ENCODE data around the gene PLAC1. TPM values are rescaled to one million over a fixed set of nuclear protein-coding genes. Genes with fewer than 3 reads are reported as not detected.
A peak's percentile ranks its signal among the peaks of the same experiment; 100 is the strongest.

PLAC1 gene
- total RNA-seq, 2 experiments from 2014 or later: not detected

DNA sequence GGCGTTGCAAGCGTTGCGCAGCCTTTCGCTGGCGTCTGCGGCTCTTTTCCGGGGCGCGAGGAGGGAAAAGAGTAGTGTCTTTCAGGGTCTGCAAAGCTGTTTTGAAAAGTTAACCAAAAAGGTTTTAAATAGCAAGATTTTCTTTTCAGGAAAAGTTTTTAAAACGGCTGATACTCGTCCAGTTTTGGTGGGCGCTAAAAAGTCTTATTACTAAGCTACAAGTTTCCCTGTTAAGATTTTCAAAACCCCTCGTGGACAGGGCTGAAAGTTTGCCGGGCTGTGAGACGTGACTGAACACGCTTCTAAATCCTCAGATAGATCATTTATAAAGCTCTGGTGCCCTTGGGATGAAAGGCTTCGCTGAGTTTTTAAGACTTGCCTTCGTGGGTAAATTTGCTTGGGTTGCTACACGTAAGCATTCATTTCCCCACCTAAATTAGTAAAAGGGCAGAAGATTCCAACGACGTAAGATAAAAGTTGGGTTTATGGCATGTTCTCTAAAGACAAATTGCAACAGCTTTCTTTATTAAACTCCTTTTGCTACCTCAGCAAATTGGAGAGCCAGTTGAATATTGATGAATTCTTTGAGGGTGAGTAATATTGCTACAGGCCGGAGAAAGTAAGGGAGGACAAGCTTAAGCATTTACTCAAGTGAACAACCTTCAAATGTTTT is 106.8 kb downstream of the PLAC1 start:
- no peak for DNase-seq
- no peak overlapping the region for H3K27ac Mint-ChIP-seq
- peaks cover 26% of the 10 kb centered on the region for H3K4me1 Mint-ChIP-seq
- POLR2A ChIA-PET: no interaction called here
- H3K9me3 Mint-ChIP-seq: no peaks in the 10 kb centered on the region
- H3K4me3 Mint-ChIP-seq: peak overlapping the region; percentile 47
- H3K27me3 Mint-ChIP-seq: peaks cover 59% of the 10 kb centered on the region
- CTCF ChIA-PET: no interaction called here
- H3K36me3 Mint-ChIP-seq (ENCODE audit: low read depth): no peaks in the 10 kb centered on the region

DNA sequence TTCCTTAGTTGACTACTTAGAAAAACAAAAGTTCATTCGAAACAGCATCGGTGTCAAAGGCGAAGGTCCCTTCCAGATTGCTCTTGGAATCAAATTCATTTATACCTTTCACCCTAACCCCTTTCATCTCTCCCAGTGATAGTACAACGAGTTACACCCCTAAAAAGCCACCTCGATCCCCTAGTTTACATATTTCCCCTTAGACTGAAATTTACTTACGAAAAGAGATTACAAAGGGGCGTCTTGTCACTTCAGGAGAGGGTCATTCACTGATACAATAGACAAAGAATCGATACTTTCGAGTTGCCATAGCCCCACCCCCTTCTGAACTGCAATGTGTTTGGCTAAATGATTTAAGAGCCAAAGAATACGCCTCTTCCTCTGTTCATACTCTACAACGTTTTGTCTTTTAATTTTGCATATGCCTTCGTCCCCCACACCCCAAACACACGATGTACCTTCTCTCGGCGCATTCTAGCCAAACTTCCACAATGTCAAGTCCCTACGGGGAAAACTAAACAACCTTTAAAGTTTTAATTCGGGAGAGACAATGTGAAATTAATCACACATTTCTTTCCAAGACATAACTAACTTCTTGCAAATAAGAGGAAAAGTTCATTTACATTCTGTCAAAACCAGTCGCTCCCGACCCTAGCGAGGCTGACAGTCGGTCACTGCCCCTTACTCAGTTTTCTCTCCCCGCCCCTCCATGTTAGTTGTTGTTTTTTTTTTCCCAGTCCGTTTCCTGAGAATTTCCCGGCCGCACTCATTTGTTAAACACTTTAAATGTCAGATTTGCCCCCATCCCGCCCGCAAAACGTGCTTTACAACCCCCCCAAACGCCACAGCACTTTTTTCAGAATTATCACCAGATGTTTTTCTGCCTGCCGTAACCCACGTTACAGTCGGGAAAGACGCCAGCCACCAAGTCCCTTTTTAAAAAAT is 109.7 kb downstream of the PLAC1 start:
- H3K4me3 Mint-ChIP-seq: peak overlapping the region; percentile 84
- POLR2A ChIA-PET: no interaction called here
- DNase-seq: peak; percentile 30
- peaks cover 43% of the 10 kb centered on the region for H3K27me3 Mint-ChIP-seq
- no peaks in the 10 kb centered on the region for H3K9me3 Mint-ChIP-seq
- H3K4me1 Mint-ChIP-seq: peaks cover 21% of the 10 kb centered on the region
- CTCF ChIA-PET: no interaction called here
- H3K36me3 Mint-ChIP-seq (ENCODE audit: low read depth): peaks cover 5% of the 10 kb centered on the region
- H3K27ac Mint-ChIP-seq: peak overlapping the region; percentile 96

DNA sequence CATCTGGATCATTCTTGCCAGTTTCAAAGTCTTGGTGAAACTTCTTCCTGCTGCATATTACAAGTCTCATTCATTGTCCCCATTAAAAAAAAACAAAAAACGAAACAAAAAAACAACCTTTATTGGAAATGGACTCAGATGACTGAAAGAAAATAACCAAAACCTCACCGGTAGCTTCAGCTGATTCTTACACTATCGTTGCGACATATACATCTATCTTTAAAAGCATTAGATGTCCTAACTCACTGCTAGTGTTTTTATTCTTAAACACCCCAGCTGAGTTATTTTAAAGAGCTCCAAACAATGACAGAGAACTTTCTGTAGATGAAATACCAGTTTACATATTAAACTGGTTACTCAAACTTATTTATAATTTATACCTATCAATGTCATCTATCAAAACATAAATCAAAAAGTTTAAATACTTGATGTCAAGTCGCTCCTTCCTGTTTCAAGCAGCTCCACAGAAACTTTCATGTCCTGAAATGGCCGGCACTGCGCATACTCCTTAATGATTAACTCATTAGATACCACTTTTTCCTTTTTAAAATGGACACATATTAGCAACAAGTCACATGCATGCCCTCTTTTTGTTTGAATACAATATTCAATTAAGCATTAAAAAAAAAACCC is 111.1 kb downstream of the PLAC1 start:
- ChIA-PET POLR2A (no interaction called here), CTCF (no interaction called here)
- Mint-ChIP-seq H3K4me1 (peaks cover 31% of the 10 kb centered on the region), H3K27ac (no peak overlapping the region), H3K36me3 (ENCODE audit: low read depth) (peaks cover 5% of the 10 kb centered on the region), H3K27me3 (peaks cover 36% of the 10 kb centered on the region), H3K9me3 (no peaks in the 10 kb centered on the region), H3K4me3 (no peak overlapping the region)
- DNase-seq: no peak

DNA sequence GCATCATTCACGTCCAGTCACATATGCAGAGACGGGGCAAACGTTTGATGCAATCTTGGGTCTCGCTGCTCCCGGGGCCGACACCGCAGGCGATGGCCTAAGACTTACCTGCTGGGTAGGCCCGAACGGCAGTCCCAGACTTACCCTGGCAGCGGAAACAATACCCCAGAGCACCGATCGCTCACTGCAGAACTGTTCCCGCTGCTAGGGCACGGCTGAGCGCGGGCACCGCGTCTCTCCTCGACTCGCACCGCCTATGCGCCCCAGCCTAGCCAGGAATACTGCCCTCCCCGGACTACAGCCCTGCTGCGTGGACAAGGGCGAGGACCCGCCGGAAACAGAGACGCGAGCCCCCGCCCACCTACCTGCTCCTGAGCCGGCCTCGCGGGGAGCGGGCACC is 112.1 kb downstream of the PLAC1 start:
- Mint-ChIP-seq H3K4me1 (peaks cover 31% of the 10 kb centered on the region), H3K27me3 (peaks cover 32% of the 10 kb centered on the region), H3K27ac (no peak overlapping the region), H3K9me3 (no peaks in the 10 kb centered on the region), H3K4me3 (no peak overlapping the region), H3K36me3 (ENCODE audit: low read depth) (peaks cover 5% of the 10 kb centered on the region)
- ChIA-PET CTCF (no interaction called here), POLR2A (no interaction called here)
- no peak for DNase-seq

DNA sequence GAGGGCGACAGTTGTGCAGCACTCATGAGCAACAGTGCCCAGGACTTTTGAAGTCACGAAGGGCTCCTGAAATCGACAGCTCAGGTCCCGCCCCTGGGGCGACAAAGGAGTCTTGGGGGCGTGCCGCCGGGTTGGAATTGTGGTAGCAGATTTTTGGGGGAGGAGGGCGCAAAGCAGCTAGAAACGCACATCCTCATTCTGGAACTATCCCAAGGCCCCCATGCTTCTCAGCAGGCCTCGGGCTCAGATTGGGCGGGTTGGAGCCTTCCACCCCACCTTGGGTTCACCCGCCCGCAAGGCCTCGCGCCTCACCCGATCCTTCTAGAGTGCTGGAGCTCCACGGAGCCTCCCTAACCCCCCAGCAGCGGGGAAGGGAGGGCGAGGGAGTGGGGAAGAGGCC is 112.8 kb downstream of the PLAC1 start:
- ChIA-PET POLR2A (no interaction called here), CTCF (no interaction called here)
- DNase-seq: no peak
- H3K9me3 Mint-ChIP-seq: no peaks in the 10 kb centered on the region
- H3K4me1 Mint-ChIP-seq: peaks cover 30% of the 10 kb centered on the region
- no peak overlapping the region for H3K4me3 Mint-ChIP-seq
- no peak overlapping the region for H3K27ac Mint-ChIP-seq
- peaks cover 5% of the 10 kb centered on the region for H3K36me3 Mint-ChIP-seq (ENCODE audit: low read depth)
- peaks cover 29% of the 10 kb centered on the region for H3K27me3 Mint-ChIP-seq

DNA sequence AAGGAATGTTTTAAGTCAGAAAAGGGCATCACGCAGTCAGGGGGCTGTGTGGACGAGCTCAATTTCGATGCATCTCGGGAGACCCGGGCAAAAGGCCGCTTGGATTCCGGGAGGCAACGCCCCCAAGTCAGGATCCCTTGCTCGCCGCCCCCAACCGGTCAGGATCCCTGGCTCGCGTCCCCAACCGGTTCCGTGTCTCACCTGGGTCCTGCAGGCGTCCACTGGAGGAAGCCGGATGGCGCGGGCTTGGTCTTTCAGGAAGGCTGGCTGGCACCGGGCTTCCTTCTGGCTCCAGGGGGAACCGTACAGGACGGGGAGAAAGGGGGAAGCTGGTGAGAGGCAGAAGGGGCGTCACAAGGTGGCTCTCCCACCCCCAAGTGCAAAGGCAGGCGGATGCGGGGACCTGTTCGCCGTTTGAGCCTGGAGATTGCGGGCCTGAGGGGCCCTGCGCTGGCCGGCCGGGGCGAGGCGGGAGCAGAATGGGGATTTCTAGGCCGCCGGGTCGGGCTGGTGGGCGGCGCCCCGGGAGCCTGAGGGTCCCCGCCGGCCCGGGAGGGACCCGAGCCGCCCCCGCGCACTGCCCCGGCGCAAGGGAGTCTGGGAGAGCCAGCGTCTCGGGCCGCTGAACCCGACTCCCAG is 113.6 kb downstream of the PLAC1 start:
- Mint-ChIP-seq H3K9me3 (no peaks in the 10 kb centered on the region), H3K4me1 (peaks cover 25% of the 10 kb centered on the region), H3K4me3 (no peak overlapping the region), H3K27ac (no peak overlapping the region), H3K27me3 (peaks cover 25% of the 10 kb centered on the region), H3K36me3 (ENCODE audit: low read depth) (peaks cover 5% of the 10 kb centered on the region)
- no peak for DNase-seq
- POLR2A ChIA-PET: no interaction called here
- CTCF ChIA-PET: no interaction called here

DNA sequence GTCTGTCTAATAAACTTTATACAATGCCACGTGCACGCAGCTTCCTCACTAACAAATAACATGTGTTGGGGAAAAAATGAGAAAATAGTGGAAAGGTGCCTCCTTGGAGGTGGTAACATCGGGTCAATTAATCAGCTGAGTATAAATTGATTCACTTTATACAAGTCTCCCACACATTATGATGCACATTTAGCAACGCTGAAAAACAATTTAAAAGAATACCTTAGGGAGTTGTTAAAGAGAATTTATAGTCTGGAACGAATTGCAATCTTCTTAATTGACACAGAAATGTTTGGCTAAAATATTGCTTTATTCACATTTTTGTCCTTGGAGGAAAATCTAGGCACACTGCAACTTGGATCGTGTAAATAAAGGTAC is 114.1 kb downstream of the PLAC1 start:
- H3K4me3 Mint-ChIP-seq: no peak overlapping the region
- H3K36me3 Mint-ChIP-seq (ENCODE audit: low read depth): peaks cover 5% of the 10 kb centered on the region
- H3K27ac Mint-ChIP-seq: no peak overlapping the region
- ChIA-PET CTCF (no interaction called here), POLR2A (no interaction called here)
- H3K27me3 Mint-ChIP-seq: peaks cover 25% of the 10 kb centered on the region
- H3K4me1 Mint-ChIP-seq: peaks cover 25% of the 10 kb centered on the region
- no peak for DNase-seq
- no peaks in the 10 kb centered on the region for H3K9me3 Mint-ChIP-seq

DNA sequence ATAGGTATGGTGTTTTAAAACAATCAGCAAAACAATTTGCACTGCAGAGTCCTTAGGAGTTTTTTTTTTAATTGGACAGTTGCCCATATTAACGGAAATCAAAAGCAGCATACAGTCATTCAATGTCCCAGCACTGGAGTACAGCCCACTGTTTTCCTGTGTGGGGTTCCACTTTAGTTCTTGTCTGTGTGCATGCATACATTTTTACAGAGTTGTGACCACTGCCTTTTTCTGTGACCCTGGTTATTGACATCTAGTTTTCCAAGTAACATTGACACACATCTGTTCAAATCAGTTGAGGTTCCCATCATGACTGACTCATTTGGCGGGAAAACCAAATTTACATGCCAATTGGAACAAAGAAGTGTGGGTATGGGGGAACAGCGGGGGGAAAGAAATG is 115.0 kb downstream of the PLAC1 start:
- Mint-ChIP-seq H3K36me3 (ENCODE audit: low read depth) (peaks cover 5% of the 10 kb centered on the region), H3K4me1 (peaks cover 17% of the 10 kb centered on the region), H3K4me3 (no peak overlapping the region), H3K9me3 (no peaks in the 10 kb centered on the region), H3K27ac (no peak overlapping the region), H3K27me3 (peaks cover 19% of the 10 kb centered on the region)
- ChIA-PET CTCF (no interaction called here), POLR2A (no interaction called here)
- no peak for DNase-seq

DNA sequence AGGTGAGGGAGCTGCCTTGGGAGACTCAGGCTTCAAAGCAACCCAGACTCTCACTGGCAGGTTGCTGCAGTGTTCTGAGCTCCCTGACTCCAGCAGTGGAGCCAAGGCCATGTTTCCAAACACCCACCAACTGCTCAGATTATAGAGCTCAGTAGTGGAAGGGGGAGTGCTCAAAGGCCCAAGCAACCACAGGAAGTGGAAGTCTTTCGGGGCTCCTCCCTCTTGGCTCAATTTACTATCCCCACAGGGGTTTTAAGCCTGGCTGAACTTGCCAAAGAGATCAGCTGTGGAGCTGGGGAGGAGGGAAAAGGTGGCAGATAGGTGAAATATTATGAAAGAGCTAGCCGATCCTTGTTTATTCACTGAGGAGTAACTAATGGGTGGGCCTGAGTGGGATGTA is 115.8 kb downstream of the PLAC1 start:
- H3K9me3 Mint-ChIP-seq: no peaks in the 10 kb centered on the region
- H3K27ac Mint-ChIP-seq: no peak overlapping the region
- H3K27me3 Mint-ChIP-seq: peaks cover 13% of the 10 kb centered on the region
- peaks cover 12% of the 10 kb centered on the region for H3K4me1 Mint-ChIP-seq
- CTCF ChIA-PET: interaction anchor here (0.5 kb wide), 1 partner anchor 261 kb away, joined by 3 read pairs; no protein-coding TSS in a partner anchor
- POLR2A ChIA-PET: no interaction called here
- no peak overlapping the region for H3K4me3 Mint-ChIP-seq
- peaks cover 5% of the 10 kb centered on the region for H3K36me3 Mint-ChIP-seq (ENCODE audit: low read depth)
- no peak for DNase-seq

DNA sequence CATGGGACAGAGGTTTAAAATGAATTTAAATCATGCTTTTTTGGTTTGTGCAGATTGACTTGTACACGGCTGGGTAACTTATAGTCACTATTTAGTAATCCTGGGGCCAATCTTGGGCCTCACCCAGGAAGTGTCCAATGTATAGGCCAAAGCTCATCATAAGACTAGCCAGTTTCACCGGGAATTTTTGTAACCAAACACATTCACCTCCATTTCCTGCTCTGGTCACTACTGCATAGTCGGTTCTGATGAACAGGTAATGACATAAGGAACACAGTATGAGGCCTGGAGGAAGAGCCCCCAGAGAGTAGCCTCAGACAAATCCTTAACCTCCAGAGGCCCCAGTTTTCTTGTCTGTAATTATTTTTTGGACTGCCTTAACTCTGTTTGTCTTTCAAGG is 116.4 kb downstream of the PLAC1 start:
- no peak overlapping the region for H3K27ac Mint-ChIP-seq
- no peak overlapping the region for H3K4me3 Mint-ChIP-seq
- H3K36me3 Mint-ChIP-seq (ENCODE audit: low read depth): peaks cover 5% of the 10 kb centered on the region
- peaks cover 9% of the 10 kb centered on the region for H3K27me3 Mint-ChIP-seq
- no peak for DNase-seq
- no peaks in the 10 kb centered on the region for H3K9me3 Mint-ChIP-seq
- POLR2A ChIA-PET: no interaction called here
- CTCF ChIA-PET: interaction anchor here (0.7 kb wide), 1 partner anchor 756 kb away, joined by 3 read pairs; no protein-coding TSS in a partner anchor
- H3K4me1 Mint-ChIP-seq: peaks cover 10% of the 10 kb centered on the region

DNA sequence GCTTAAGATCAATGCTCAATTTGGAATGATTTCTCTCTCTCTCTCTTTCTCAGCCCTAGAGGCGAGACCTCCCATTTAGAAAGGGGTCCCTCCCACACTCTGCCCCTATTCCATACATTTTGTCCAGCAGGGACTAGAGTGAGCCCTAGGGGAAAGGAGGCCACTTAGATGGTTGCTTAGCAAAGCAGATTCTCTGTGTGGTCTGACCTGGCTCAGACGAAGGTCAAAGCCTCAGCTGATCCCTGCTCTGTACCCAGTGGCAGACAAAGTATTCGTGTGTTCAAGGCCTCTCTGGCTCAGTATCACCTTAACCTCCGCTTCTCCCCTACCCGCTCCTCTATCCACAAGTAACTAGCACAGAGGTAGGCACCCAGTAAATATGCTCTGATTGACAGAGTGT is 120.0 kb downstream of the PLAC1 start:
- Mint-ChIP-seq H3K4me3 (no peak overlapping the region), H3K4me1 (peaks cover 10% of the 10 kb centered on the region), H3K9me3 (no peaks in the 10 kb centered on the region), H3K36me3 (ENCODE audit: low read depth) (no peaks in the 10 kb centered on the region), H3K27ac (no peak overlapping the region), H3K27me3 (no peaks in the 10 kb centered on the region)
- DNase-seq: no peak
- POLR2A ChIA-PET: no interaction called here
- CTCF ChIA-PET: no interaction called here

DNA sequence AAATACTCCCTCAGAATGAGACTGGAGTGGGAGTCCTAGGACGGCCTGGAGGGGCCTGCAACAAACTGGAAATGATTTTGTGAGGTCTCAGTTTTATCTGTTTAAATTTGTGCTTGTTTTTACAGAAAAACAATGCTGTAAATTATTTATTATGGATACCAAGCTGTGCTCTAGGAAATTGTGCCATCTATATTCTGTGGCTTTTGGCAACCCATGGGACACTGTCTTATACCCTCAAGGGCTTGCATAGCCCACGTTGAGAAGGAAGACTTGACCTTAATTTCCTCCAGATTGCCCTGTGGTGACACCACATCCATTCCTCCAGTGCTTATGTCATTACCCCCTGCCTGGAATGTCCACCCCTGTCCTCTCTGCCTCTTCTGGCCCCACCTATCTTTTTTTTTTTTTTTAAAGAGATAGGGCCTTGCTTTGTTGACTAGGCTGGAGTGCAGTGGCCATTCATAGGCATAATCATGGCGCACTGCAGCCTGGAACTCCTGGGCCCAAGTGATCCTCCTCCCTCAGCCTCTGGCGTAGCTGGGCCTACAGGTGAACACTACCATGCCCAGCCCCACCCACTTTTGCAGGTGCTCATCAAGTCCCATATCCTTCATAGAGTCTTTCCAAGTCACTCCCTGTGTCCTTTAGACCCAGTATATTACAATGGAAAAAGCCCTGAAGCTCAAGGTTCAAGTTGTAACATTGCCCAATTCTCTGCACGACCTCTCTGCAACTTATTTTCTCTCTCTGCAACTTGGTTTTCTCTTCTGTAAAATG is 120.9 kb downstream of the PLAC1 start:
- H3K27ac Mint-ChIP-seq: no peak overlapping the region
- no peaks in the 10 kb centered on the region for H3K27me3 Mint-ChIP-seq
- ChIA-PET POLR2A (no interaction called here), CTCF (no interaction called here)
- no peak overlapping the region for H3K4me3 Mint-ChIP-seq
- no peak for DNase-seq
- H3K9me3 Mint-ChIP-seq: no peaks in the 10 kb centered on the region
- no peaks in the 10 kb centered on the region for H3K36me3 Mint-ChIP-seq (ENCODE audit: low read depth)
- H3K4me1 Mint-ChIP-seq: peaks cover 2% of the 10 kb centered on the region
